ENCODE results near the gene WASHC3. TPM values are rescaled to one million over a fixed set of nuclear protein-coding genes. Genes with fewer than 3 reads are reported as not detected.

Gene WASHC3
- total and polyA plus RNA-seq, 8 donors = 5.1 to 29.0 (median 13.8) TPM

GRCh38 chr12:102067574-102068258 is 5.9 kb upstream of the WASHC3 start:
- H3K36me3 ChIP-seq = no peaks in the 10 kb centered on the region
- FAIRE-seq = no peak
- no peaks in the 10 kb centered on the region for H3K27me3 ChIP-seq
- 58 to 67% methylated on average over 5 of the region's 5 CpGs for WGBS, 2 donors
- no peak for DNase-seq
- intact Hi-C loops (cut with DNase I) = no loop called here
- no peaks in the 10 kb centered on the region for H3K4me1 ChIP-seq
- no peak overlapping the region for H3K27ac ChIP-seq
- no peak overlapping the region for H3K4me3 ChIP-seq
- ATAC-seq = no peak
- TF ChIP-seq CTCF (IDR thresholded peaks at IDR 0.05) = no peak
- no peaks in the 10 kb centered on the region for H3K9me3 ChIP-seq

- H3K27me3 ChIP-seq = no peaks in the 10 kb centered on the region
- H3K9me3 ChIP-seq = no peaks in the 10 kb centered on the region
- no peak for FAIRE-seq
- no peak for DNase-seq
- no peaks in the 10 kb centered on the region for H3K36me3 ChIP-seq
- TF ChIP-seq CTCF (IDR thresholded peaks at IDR 0.05) = no peak
- intact Hi-C loops (cut with DNase I) = no loop called here
- H3K27ac ChIP-seq = no peak overlapping the region
- H3K4me1 ChIP-seq = no peaks in the 10 kb centered on the region
- no peak overlapping the region for H3K4me3 ChIP-seq
- 64 to 84% methylated on average over 1 of the region's 1 CpG for WGBS, 2 donors
- ATAC-seq = no peak
Measured at GRCh38 chr12:102064476-102064875, 2.7 kb upstream of the WASHC3 start.

GRCh38 chr12:102063069-102063468 is 1.3 kb upstream of the WASHC3 start:
- Histone ChIP-seq H3K36me3 (no peaks in the 10 kb centered on the region), H3K4me1 (no peaks in the 10 kb centered on the region), H3K4me3 (no peak overlapping the region), H3K27ac (no peak overlapping the region), H3K27me3 (no peaks in the 10 kb centered on the region), H3K9me3 (no peaks in the 10 kb centered on the region)
- intact Hi-C loops (cut with DNase I) = no loop called here
- DNase-seq = no peak
- 90 to 93% methylated on average over 3 of the region's 3 CpGs for WGBS, 2 donors
- TF ChIP-seq CTCF (IDR thresholded peaks at IDR 0.05) = no peak
- no peak for ATAC-seq
- FAIRE-seq = no peak

- no peaks in the 10 kb centered on the region for H3K36me3 ChIP-seq
- no peaks in the 10 kb centered on the region for H3K4me1 ChIP-seq
- DNase-seq (no peak), FAIRE-seq (no peak), ATAC-seq (no peak)
- intact Hi-C loops (cut with DNase I) = no loop called here
- 71 to 76% methylated on average over 11 of the region's 11 CpGs for WGBS, 2 donors
- no peak overlapping the region for H3K27ac ChIP-seq
- no peak for TF ChIP-seq CTCF (IDR thresholded peaks at IDR 0.05)
- no peaks in the 10 kb centered on the region for H3K9me3 ChIP-seq
- H3K4me3 ChIP-seq = peak overlapping the region in 2 of 4 donors; percentile 72 to 76
- no peaks in the 10 kb centered on the region for H3K27me3 ChIP-seq
Measured at GRCh38 chr12:102062419-102062806, 622 bp upstream of the WASHC3 start.

GRCh38 chr12:102061096-102061559 is 663 bp downstream of the WASHC3 start:
- Histone ChIP-seq H3K9me3 (no peaks in the 10 kb centered on the region), H3K27ac (peak overlapping the region in 2 of 4 donors; percentile 59 to 79), H3K36me3 (no peaks in the 10 kb centered on the region), H3K27me3 (no peaks in the 10 kb centered on the region), H3K4me1 (no peaks in the 10 kb centered on the region), H3K4me3 (peak overlapping the region; percentile 72 to 92 (median 75))
- no peak for TF ChIP-seq CTCF (IDR thresholded peaks at IDR 0.05)
- WGBS, 2 donors = 11 to 15% methylated on average over 9 of the region's 9 CpGs
- DNase-seq (no peak), FAIRE-seq (no peak), ATAC-seq (peak; percentile 28 to 60 (median 41))
- intact Hi-C loops (cut with DNase I) = no loop called here
